Measurements from ENCODE around the gene DDI2.

DNA sequence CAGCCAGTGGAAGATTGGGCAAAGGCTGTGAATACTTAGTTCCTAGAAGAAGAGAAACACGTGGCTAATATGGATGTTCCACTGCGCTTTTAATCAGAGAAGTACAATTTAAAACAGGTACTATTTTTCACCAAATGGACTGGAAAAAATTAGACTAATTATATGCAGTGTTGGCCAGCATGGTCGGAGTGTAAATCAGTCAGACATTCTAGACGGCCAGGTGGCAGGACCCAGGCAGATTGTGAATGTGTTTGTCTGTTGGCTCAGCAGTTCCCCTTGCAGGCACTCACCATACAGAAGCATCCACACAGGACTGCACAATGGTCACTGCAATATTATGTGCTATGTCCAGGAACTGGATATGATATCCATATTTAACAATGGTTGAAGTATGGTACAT is 94.9 kb downstream of the DDI2 start:
- TF ChIP-seq POLR2AphosphoS5 (IDR thresholded peaks at IDR 0.05; ENCODE audit: low read depth, low read length) (no peak), POLR2A (IDR thresholded peaks at IDR 0.05; ENCODE audit: low read depth, low read length) (no peak)

Data from GM12892 (cell line).